Lower lobe of right lung (tissue), 2 donors: ENCODE data around the gene COPS7B. TPM values are rescaled to one million over a fixed set of nuclear protein-coding genes. Genes with fewer than 3 reads are reported as not detected.

Source experiments
- ATAC-seq, 2 donors: fragments of 200-7000 bp; cut with Tn5 transposase; one replicate each; pipeline ENCODE4 v1.9.1; 2020 to 2022; ENCODE audit warnings: mild to moderate bottlenecking in 2 of 2, moderate library complexity in 2 of 2
- DNase-seq: peaks from one replicate; pipeline ENCODE4 v3.0.0-alpha.2; 2020
- H3K27ac ChIP-seq: fragments of 200-600 bp; one replicate; pipeline ENCODE4 v1.8.0; 2022
- H3K27me3 ChIP-seq: fragments of 200-600 bp; one replicate; pipeline ENCODE4 v1.8.0; 2022; ENCODE audit warnings: low read depth
- H3K36me3 ChIP-seq: fragments of 200-600 bp; one replicate; pipeline ENCODE4 v1.8.0; 2022; ENCODE audit warnings: mild to moderate bottlenecking
- H3K4me1 ChIP-seq: fragments of 200-600 bp; one replicate; pipeline ENCODE4 v1.8.0; 2022
- H3K4me3 ChIP-seq: fragments of 200-600 bp; one replicate; pipeline ENCODE4 v1.8.0; 2022; ENCODE audit warnings: mild to moderate bottlenecking
- H3K9me3 ChIP-seq: fragments of 200-600 bp; one replicate; pipeline ENCODE4 v1.8.0; 2022
- CTCF ChIP-seq: fragments of 200-600 bp; IDR thresholded peaks from one replicate; pipeline ENCODE4 v1.8.0; 2022; ENCODE audit warnings: antibody characterized with exemption, mild to moderate bottlenecking
- intact Hi-C: fragments of 100-400 bp; cut with DNase I; formaldehyde crosslinking; loops from one replicate; pipeline ENCODE4 v1.11.0; 2022
- total RNA-seq: library from RNA; stranded (reverse); fragmentation: NEBNext Ultra II Directional; extraction: Animal tissue kit (Norgen Biotek cat#: 25700); gene quantifications from one replicate; pipeline ENCODE4 v1.2.1, GENCODE V29; 2021
- donor health status: DM: no; HTN: yes; CAD: no; lungs with severe emphysema.

The COPS7B gene
- total RNA-seq, 1 donor from 2014 or later = 31.2 TPM

- Histone ChIP-seq H3K4me1 (no peaks in the 10 kb centered on the region), H3K4me3 (no peak overlapping the region), H3K36me3 (no peaks in the 10 kb centered on the region), H3K9me3 (no peaks in the 10 kb centered on the region), H3K27ac (no peak overlapping the region), H3K27me3 (no peaks in the 10 kb centered on the region)
- DNase-seq (no peak), ATAC-seq (no peak)
- no peak for TF ChIP-seq CTCF
- intact Hi-C loops = no loop called here
These were observed 35.0 kb upstream of the COPS7B start for GRCh38 chr2:231751042-231751815.

DNA sequence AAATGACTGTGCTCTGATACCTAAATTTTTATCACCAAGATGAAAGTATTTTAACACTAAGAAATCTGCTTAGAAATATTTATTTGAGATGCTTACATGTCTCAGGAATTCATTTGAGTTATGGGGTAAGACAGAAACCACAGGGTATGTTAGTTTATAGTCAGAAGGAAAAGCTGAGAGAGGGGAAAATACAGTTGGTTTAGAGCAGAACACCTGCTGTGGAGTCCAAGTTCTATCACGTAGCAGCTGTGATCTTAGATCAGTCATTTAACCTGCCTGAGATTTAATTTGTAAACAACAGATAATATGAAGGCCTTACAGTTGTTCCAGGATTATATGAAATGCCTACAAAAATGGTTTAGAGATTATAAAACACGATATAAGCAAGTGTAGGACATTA is 34.2 kb upstream of the COPS7B start:
- Histone ChIP-seq H3K36me3 (no peaks in the 10 kb centered on the region), H3K4me1 (no peaks in the 10 kb centered on the region), H3K27ac (no peak overlapping the region), H3K27me3 (no peaks in the 10 kb centered on the region), H3K4me3 (no peak overlapping the region), H3K9me3 (no peaks in the 10 kb centered on the region)
- ATAC-seq (no peak), DNase-seq (no peak)
- intact Hi-C loops = no loop called here
- TF ChIP-seq CTCF = no peak

DNA sequence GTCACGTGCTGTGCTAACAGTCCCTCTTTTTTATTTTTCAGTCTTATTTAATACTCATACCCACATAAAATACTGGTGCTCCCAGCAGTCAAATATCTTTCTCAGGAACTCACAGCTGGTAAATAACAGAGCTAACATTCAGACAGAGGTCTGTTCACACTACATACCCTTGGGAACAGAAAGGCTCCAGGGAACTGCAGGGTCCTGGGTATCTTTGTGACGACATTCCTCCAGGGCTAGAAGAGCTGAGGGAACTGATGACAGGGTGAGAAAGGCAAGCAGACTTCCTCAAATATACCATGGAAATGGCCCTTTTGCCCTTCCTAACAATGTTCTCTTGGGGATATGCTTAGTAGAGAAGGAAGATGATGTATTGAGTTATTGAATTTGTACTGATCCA is 24.5 kb upstream of the COPS7B start:
- no peak for ATAC-seq
- H3K4me3 ChIP-seq = no peak overlapping the region
- TF ChIP-seq CTCF = no peak
- no peaks in the 10 kb centered on the region for H3K36me3 ChIP-seq
- H3K9me3 ChIP-seq = no peaks in the 10 kb centered on the region
- no peak overlapping the region for H3K27ac ChIP-seq
- H3K4me1 ChIP-seq = no peaks in the 10 kb centered on the region
- intact Hi-C loops = no loop called here
- DNase-seq = no peak
- H3K27me3 ChIP-seq = no peaks in the 10 kb centered on the region

DNA sequence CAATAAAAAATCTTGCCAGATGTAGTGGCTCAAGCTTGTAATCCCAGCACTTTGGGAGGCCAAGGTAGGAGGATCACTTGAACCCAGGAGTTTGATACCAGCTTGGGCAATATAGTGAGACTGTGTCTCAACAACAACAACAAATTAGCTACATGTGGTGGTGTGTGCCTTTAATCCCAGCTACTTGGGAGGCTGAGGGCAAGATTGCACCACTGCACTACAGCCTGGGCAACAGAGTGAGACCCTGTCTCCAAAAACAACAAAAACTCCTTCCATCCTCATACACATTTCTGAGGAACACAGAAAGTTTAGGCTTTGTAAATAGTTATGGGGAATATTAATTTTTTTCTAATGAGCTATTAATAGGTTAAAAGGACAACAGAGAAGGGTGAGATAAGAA is 22.1 kb upstream of the COPS7B start:
- no peaks in the 10 kb centered on the region for H3K9me3 ChIP-seq
- no peak overlapping the region for H3K4me3 ChIP-seq
- ATAC-seq (no peak), DNase-seq (no peak)
- no peak overlapping the region for H3K27ac ChIP-seq
- H3K27me3 ChIP-seq = no peaks in the 10 kb centered on the region
- H3K4me1 ChIP-seq = no peaks in the 10 kb centered on the region
- intact Hi-C loops = no loop called here
- no peaks in the 10 kb centered on the region for H3K36me3 ChIP-seq
- no peak for TF ChIP-seq CTCF

- no peak for ATAC-seq
- Histone ChIP-seq H3K9me3 (no peaks in the 10 kb centered on the region), H3K4me1 (no peaks in the 10 kb centered on the region), H3K4me3 (no peak overlapping the region), H3K27ac (no peak overlapping the region), H3K36me3 (no peaks in the 10 kb centered on the region), H3K27me3 (no peaks in the 10 kb centered on the region)
- no peak for DNase-seq
- intact Hi-C loops = no loop called here
- TF ChIP-seq CTCF = no peak
These were observed 21.5 kb upstream of the COPS7B start for GRCh38 chr2:231764760-231765159.
